AG04449 (cell line): ENCODE data around the gene MDGA2.

Experiments used
- CTCF ChIA-PET: fragments of 350-600 bp; formaldehyde crosslinking; extraction: SDS; loops from one replicate; lab custom pipeline; 2021; ENCODE audit warnings: antibody characterized with exemption; lab: Yijun Ruan, JAX
- POLR2A ChIA-PET: fragments of 400-600, 350-600 bp; formaldehyde crosslinking; extraction: SDS; loops from one replicate; lab custom pipeline; 2020; ENCODE audit warnings: antibody characterized with exemption, inconsistent platforms; lab: Yijun Ruan, JAX
- DNase-seq: peaks from one replicate; pipeline ENCODE4 v3.0.0-alpha.2; 2010; ENCODE audit warnings: low read depth, low spot score
- H3K4me3 ChIP-seq: 2 replicates; pipeline ENCODE4 v1.5.1; 2011; ENCODE audit warnings: low read depth, mild to moderate bottlenecking, control low read depth, low read length
- CTCF ChIP-seq: IDR thresholded peaks from one replicate; pipeline ENCODE4 v1.5.1; 2011; ENCODE audit warnings: mild to moderate bottlenecking, moderate library complexity, low read length, control low read depth, inconsistent platforms; ENCODE audit not compliant: insufficient read depth; ENCODE audit errors: missing control alignments

Gene MDGA2

GRCh38 chr14:47691829-47692228, 16.4 kb upstream of the MDGA2 start:
- ChIA-PET POLR2A (no interaction called here), CTCF (no interaction called here)
- H3K4me3 ChIP-seq, result no peak overlapping the region
- TF ChIP-seq CTCF, result no peak
- no peak for DNase-seq

GRCh38 chr14:47678993-47679392, 3.6 kb upstream of the MDGA2 start:
- TF ChIP-seq CTCF, result no peak

GRCh38 chr14:47678157-47678556, 2.8 kb upstream of the MDGA2 start:
- no peak for DNase-seq
- ChIA-PET POLR2A (no interaction called here), CTCF (no interaction called here)
- H3K4me3 ChIP-seq, result no peak overlapping the region
- TF ChIP-seq CTCF, result no peak

More at GRCh38 chr14:47678993-47679392, 3.6 kb upstream of the MDGA2 start:
- DNase-seq, result no peak
- ChIA-PET POLR2A (no interaction called here), CTCF (no interaction called here)
- no peak overlapping the region for H3K4me3 ChIP-seq

GRCh38 chr14:47676315-47676617, 861 bp upstream of the MDGA2 start:
- H3K4me3 ChIP-seq, result no peak overlapping the region
- POLR2A ChIA-PET, result no interaction called here
- CTCF ChIA-PET, result no interaction called here
- DNase-seq, result no peak
- no peak for TF ChIP-seq CTCF

GRCh38 chr14:47674543-47675465, 601 bp downstream of the MDGA2 start:
- POLR2A ChIA-PET, result no interaction called here
- TF ChIP-seq CTCF, result no peak
- no peak overlapping the region for H3K4me3 ChIP-seq

GRCh38 chr14:47674148-47674542, 1.3 kb downstream of the MDGA2 start:
- TF ChIP-seq CTCF, result no peak
- no peak overlapping the region for H3K4me3 ChIP-seq
- DNase-seq, result no peak
- ChIA-PET POLR2A (no interaction called here), CTCF (no interaction called here)

More at GRCh38 chr14:47674543-47675465, 601 bp downstream of the MDGA2 start:
- CTCF ChIA-PET, result no interaction called here
- no peak for DNase-seq
